NT2/D1 (cell line): ENCODE measurements around the gene MEGF9.

Experiments
- DNase-seq: peaks from one replicate; pipeline ENCODE4 v3.0.0-alpha.2; 2011; ENCODE audit warnings: low read depth, low spot score
- H3K27me3 ChIP-seq: 2 replicates; pipeline ENCODE4 v1.6.0; 2011; ENCODE audit warnings: mild to moderate bottlenecking; ENCODE audit not compliant: insufficient read length, insufficient read depth
- H3K36me3 ChIP-seq: 2 replicates; pipeline ENCODE4 v1.6.1; 2011; ENCODE audit warnings: mild to moderate bottlenecking, low read length, mixed read lengths; ENCODE audit not compliant: insufficient read depth, insufficient read length
- H3K4me1 ChIP-seq: 2 replicates; pipeline ENCODE4 v1.5.1; 2011; ENCODE audit not compliant: insufficient read depth, insufficient read length
- H3K4me3 ChIP-seq: 2 replicates; pipeline ENCODE4 v1.5.1; 2011; ENCODE audit warnings: low read depth; ENCODE audit not compliant: insufficient read length
- H3K9ac ChIP-seq: 2 replicates; pipeline ENCODE4 v1.6.0; 2011; ENCODE audit warnings: low read depth; ENCODE audit not compliant: insufficient read length
- H3K9me3 ChIP-seq: 2 replicates; pipeline ENCODE4 v1.5.1; 2011; ENCODE audit warnings: mild to moderate bottlenecking, low read length; ENCODE audit not compliant: insufficient read depth
- SUZ12 ChIP-seq: IDR thresholded peaks from 2 replicates; pipeline ENCODE4 v1.6.1; 2011; ENCODE audit not compliant: insufficient read length, insufficient read depth; ENCODE audit errors: extremely low read depth
- YY1 ChIP-seq: IDR thresholded peaks from 2 replicates; pipeline ENCODE4 v1.6.1; 2011; ENCODE audit not compliant: insufficient read length, insufficient read depth
- ZNF274 ChIP-seq: IDR thresholded peaks from 2 replicates; pipeline ENCODE4 v1.6.1; 2011; ENCODE audit warnings: mild to moderate bottlenecking, low read depth, low read length

Gene MEGF9

DNA sequence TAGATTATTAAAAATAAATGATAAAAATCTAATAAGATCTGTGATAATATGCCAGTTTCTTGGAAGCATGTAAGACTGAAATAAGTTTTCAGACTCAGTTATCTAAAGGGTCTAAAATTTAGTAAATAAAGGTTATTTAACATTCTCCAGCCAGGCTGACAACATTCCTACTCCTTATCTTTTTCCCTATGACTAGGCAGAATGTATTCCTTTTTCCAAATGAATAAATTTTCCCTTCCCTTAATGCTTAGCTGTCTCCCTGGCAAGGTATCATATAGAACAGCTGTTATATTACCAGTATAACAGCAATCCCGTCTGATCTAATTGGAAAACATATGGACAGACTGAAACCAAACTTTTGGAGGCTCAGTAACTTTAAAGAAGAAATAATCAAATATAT, 13.0 kb downstream of the MEGF9 start:
- H3K36me3 ChIP-seq: no peaks in the 10 kb centered on the region
- DNase-seq: no peak
- H3K4me3 ChIP-seq: no peak overlapping the region
- TF ChIP-seq ZNF274: no peak
- no peak for TF ChIP-seq YY1
- TF ChIP-seq SUZ12: no peak
- no peaks in the 10 kb centered on the region for H3K27me3 ChIP-seq
- H3K9ac ChIP-seq: no peak overlapping the region
- no peaks in the 10 kb centered on the region for H3K9me3 ChIP-seq
- no peaks in the 10 kb centered on the region for H3K4me1 ChIP-seq

DNA sequence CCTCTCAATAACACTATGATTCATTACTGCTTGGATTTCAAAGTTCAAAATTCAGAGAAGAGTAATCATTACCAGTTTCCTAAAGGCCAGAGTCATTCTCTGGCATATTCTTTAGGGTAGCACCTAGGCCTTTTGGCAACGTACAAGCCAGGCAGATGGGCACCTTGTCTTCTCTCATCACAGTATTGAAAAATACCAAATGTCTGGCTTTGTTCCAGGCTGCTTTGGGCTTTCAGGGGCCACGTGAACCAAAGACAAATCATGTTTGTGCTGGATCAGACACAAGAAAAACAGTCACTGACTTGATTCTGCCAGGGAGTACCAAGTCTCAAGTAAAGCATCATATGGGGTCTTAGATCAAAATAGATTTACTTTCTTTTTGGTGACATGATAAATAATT, 15.5 kb downstream of the MEGF9 start:
- DNase-seq: no peak
- no peaks in the 10 kb centered on the region for H3K36me3 ChIP-seq
- H3K27me3 ChIP-seq: peaks cover 18% of the 10 kb centered on the region
- TF ChIP-seq YY1 (no peak), SUZ12 (no peak), ZNF274 (no peak)
- no peak overlapping the region for H3K4me3 ChIP-seq
- H3K9ac ChIP-seq: no peak overlapping the region
- no peaks in the 10 kb centered on the region for H3K4me1 ChIP-seq
- no peaks in the 10 kb centered on the region for H3K9me3 ChIP-seq

- Histone ChIP-seq H3K27me3 (peaks cover 21% of the 10 kb centered on the region), H3K4me3 (no peak overlapping the region), H3K9me3 (no peaks in the 10 kb centered on the region), H3K36me3 (no peaks in the 10 kb centered on the region), H3K9ac (no peak overlapping the region), H3K4me1 (peaks cover under 1% of the 10 kb centered on the region)
- TF ChIP-seq ZNF274: no peak
- no peak for TF ChIP-seq SUZ12
- no peak for TF ChIP-seq YY1
- DNase-seq: no peak
Observed at GRCh38 chr9:120697448-120697847, 16.8 kb downstream of the MEGF9 start.

DNA sequence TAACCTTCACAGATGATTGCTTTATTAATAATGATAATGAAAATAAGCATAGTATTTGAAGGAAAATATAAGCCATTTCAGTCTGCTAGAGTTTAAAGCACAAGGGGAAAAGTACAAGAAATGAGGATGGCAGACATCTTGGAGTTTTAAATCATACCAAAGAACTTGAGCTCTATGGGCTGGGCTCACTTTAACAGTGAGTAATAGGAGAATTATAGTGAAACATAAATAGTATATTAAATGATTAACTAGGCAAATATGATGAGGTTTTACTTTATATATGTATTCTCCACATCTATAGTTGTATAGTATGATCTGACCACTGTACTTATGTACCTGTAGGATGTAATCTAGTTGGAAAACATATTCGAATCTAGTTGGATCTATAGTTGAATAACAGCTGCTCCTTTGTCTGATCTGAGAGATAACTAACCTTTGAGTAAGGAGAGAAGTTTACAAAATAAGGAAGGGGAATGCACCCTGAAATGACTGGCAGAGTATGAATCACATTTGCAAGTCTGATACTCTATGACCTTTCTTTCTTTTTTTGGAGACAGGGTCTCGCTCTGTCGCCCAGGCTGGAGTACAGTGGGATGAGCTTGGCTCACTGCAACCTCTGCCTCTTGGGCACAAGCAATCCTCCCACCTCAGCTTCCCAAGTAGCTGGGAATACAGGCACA, 17.6 kb downstream of the MEGF9 start:
- TF ChIP-seq SUZ12: no peak
- DNase-seq: no peak
- H3K27me3 ChIP-seq: peaks cover 29% of the 10 kb centered on the region
- no peak overlapping the region for H3K4me3 ChIP-seq
- H3K36me3 ChIP-seq: no peaks in the 10 kb centered on the region
- peaks cover 2% of the 10 kb centered on the region for H3K4me1 ChIP-seq
- H3K9me3 ChIP-seq: no peaks in the 10 kb centered on the region
- H3K9ac ChIP-seq: no peak overlapping the region

- Histone ChIP-seq H3K36me3 (no peaks in the 10 kb centered on the region), H3K9ac (no peak overlapping the region), H3K4me1 (peaks cover 2% of the 10 kb centered on the region), H3K27me3 (peaks cover 36% of the 10 kb centered on the region), H3K9me3 (no peaks in the 10 kb centered on the region), H3K4me3 (no peak overlapping the region)
- no peak for TF ChIP-seq SUZ12
- TF ChIP-seq ZNF274: no peak
- TF ChIP-seq YY1: no peak
- no peak for DNase-seq
Observed at GRCh38 chr9:120694559-120694958, 19.7 kb downstream of the MEGF9 start.

DNA sequence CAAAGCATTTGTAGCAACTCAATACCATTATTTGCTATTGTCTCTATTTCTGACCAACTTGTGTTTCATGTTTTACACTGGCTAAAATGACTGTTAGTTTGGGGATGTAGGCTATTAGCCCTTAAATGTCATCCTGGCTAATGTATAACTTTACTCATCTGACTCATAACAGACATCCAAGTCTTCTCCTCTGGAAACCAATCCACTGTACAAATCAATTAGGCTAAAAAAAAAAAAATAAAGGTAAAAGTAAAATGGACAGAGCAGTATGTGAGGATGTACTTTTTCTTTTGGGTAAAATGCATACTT, 20.6 kb downstream of the MEGF9 start:
- Histone ChIP-seq H3K27me3 (peaks cover 36% of the 10 kb centered on the region), H3K9me3 (no peaks in the 10 kb centered on the region), H3K36me3 (no peaks in the 10 kb centered on the region), H3K4me3 (no peak overlapping the region), H3K4me1 (peaks cover 2% of the 10 kb centered on the region), H3K9ac (no peak overlapping the region)
- TF ChIP-seq SUZ12 (no peak), YY1 (no peak), ZNF274 (no peak)
- no peak for DNase-seq

GRCh38 chr9:120692901-120693699, 21.2 kb downstream of the MEGF9 start:
- H3K9ac ChIP-seq: no peak overlapping the region
- no peak for DNase-seq
- peaks cover 36% of the 10 kb centered on the region for H3K27me3 ChIP-seq
- TF ChIP-seq ZNF274 (no peak), SUZ12 (no peak), YY1 (no peak)
- peaks cover 2% of the 10 kb centered on the region for H3K4me1 ChIP-seq
- no peaks in the 10 kb centered on the region for H3K9me3 ChIP-seq
- no peaks in the 10 kb centered on the region for H3K36me3 ChIP-seq
- H3K4me3 ChIP-seq: no peak overlapping the region

GRCh38 chr9:120690372-120690771, 23.9 kb downstream of the MEGF9 start:
- peaks cover 2% of the 10 kb centered on the region for H3K4me1 ChIP-seq
- H3K4me3 ChIP-seq: no peak overlapping the region
- H3K36me3 ChIP-seq: no peaks in the 10 kb centered on the region
- no peak overlapping the region for H3K9ac ChIP-seq
- no peak for TF ChIP-seq ZNF274
- no peak for TF ChIP-seq SUZ12
- no peak for TF ChIP-seq YY1
- peaks cover 32% of the 10 kb centered on the region for H3K27me3 ChIP-seq
- DNase-seq: no peak
- no peaks in the 10 kb centered on the region for H3K9me3 ChIP-seq
